NCI-H446 (cell line): ENCODE measurements around the gene TMEM271.
"Not testable (repeated sequence)": the region's sequence is repeated elsewhere in the genome, so short reads cannot be mapped to it uniquely, and the experiment has no call there.

Experiments used
- DNase-seq, 2 experiments: peaks; one replicate each; lab custom pipeline; 2025; lab: John Stamatoyannopoulos, UW

Gene TMEM271

GRCh38 chr4:561426-561825 lies 14.7 kb downstream of the TMEM271 start:
- DNase-seq, result no peak

GRCh38 chr4:560731-561291 lies 15.3 kb downstream of the TMEM271 start:
- no peak for DNase-seq

GRCh38 chr4:560061-560460 lies 16.0 kb downstream of the TMEM271 start:
- DNase-seq, result no peak

DNA sequence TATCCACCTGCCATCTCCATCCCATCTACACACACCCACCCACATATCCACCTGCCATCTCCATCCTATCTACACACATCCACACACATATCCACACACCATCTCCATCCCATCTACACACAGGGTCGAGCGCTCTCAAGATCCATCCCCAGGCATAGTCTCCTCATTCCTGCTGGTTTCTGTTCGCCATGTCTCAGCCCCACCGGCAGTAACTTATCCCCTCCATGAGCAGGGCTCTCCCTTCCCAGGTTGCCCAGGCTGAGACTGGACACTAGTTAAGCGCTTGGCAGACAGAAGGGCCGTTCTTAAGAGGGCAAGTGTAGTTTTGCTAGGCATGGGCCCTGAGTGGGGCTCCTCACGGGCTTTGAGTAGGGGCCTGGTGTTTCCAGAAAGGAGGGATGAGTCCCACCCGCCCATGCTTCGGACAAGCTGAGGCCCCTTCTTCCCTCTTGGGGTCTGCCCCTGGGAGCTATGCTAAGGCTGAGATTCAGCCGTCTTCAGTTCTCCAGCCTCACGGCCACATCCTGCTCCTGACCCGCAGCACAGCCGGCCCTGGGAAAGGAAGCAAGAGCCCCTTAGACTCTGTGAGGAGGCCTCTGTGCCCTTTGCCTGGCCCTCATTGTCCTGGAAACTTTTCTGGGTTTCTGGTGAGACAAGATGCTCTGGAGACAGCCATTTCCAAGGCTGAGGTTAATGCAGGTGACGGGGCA lies 20.4 kb downstream of the TMEM271 start:
- DNase-seq, result no peak

DNA sequence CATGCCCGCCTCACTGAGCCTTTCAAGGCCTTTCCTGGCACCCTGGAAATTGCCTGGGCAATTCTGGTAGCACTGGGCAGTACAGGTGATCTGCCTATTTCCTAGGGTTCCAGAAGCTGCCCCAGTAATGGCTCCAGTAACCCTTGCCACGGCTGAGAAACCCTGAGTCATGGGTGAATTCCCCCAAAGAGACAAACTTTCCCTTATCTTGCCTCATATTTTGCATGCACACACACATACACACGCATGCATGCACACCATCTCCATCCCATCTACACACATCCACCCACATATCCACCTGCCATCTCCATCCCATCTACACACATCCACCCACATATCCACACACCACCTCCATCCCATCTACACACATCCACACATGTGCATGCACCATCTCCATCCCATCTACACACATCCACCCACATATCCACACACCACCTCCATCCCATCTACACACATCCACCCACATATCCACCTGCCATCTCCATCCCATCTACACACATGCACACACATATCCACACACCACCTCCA lies 21.2 kb downstream of the TMEM271 start:
- not testable (repeated sequence) for DNase-seq

DNA sequence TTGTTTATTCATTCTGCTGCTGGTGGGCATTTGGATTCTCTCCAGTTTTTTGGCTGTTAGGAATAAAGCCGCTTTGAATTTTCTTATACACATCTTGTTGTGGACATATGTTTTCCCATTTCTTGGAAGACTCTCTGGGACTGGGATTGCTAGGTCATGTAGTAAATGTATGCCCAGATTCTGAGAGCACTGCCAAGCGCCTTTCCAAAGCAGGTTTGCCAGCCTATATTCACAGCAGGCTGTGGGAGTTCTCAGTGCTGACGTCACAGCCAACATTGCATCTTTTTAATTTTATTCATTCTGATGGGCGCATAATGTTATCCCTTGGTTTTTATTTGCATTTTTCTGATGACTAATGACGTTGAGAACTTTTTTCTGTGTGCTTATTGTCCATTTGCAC lies 24.1 kb downstream of the TMEM271 start:
- peak in 1 of 2 experiments; percentile 2 for DNase-seq

GRCh38 chr4:550268-550667 lies 25.8 kb downstream of the TMEM271 start:
- DNase-seq, result not testable (repeated sequence)

GRCh38 chr4:548976-549375 lies 27.1 kb downstream of the TMEM271 start:
- no peak for DNase-seq

GRCh38 chr4:545612-546011 lies 30.5 kb downstream of the TMEM271 start:
- no peak for DNase-seq

DNA sequence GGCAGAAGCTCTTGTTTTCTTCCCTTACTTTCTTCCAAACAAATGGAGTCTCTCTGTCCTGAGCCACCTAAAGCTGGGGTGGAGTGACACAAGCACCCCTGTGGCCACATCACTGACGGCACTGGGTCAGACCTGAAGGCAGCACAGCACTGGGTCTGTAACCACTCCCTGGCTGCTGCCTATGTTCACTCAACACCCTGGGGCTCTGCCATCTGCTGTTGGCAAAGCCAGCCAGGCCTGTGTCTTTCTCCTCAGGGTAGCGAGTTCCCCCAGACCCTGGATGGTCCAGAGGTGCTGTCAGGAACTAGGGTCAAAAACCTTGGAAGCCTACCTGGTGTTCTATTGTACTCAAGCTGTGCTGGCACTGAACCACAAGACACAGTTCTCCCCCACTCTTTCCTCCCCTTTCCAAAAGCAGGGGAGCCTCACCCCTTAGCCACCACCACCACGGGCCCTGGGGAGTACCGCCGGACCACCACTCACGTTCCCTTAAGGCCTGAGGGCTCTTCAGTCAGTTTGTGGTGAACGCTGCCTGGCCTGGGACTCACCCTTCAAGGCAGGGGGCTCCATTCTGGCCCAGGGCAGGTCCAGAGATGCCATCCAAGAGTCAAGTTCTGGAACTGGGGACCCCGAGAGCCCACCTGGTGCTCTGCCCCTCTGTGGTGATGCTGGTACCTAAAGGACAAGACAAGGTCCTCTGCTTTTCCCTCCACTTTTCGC lies 31.5 kb downstream of the TMEM271 start:
- no peak for DNase-seq

GRCh38 chr4:541271-541670 lies 34.8 kb downstream of the TMEM271 start:
- no peak for DNase-seq

DNA sequence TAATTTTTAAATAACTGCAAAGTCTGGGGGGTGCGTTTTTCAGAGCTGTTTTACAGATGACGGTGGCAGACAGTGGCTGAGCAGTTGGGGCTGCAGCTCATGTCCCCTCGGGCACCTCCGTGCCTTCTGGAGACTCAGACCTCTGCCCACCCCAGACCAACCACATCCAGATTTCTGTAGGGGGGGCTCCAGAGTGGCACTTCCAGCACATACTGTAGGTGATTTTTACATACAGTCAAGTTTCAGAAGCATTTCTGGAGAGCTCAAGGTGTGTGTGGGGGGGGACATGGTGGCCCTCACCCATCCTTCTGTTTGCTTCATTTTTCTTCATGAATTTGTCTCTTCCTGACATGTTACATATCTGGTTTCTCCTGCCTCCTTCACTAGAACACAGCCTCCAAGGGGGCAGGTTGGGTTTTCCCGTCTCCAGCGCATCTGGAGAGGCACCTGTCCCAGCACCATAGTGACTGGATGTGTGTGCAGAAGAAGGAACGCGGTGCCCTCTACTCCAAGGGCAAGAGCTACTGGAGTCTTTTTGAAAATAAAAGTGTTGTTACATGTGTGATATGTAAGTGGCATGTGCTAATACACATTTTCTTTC lies 37.5 kb downstream of the TMEM271 start:
- no peak for DNase-seq

- DNase-seq, result no peak
Observed at GRCh38 chr4:537436-538264, 38.4 kb downstream of the TMEM271 start.

- no peak for DNase-seq
Observed at GRCh38 chr4:536351-536972, 39.6 kb downstream of the TMEM271 start.

- no peak for DNase-seq
Observed at GRCh38 chr4:535924-536281, 40.2 kb downstream of the TMEM271 start.

- no peak for DNase-seq
Observed at GRCh38 chr4:535181-535923, 40.7 kb downstream of the TMEM271 start.

- DNase-seq, result no peak
Observed at GRCh38 chr4:534576-535151, 41.4 kb downstream of the TMEM271 start.

- no peak for DNase-seq
Observed at GRCh38 chr4:534101-534575, 42.0 kb downstream of the TMEM271 start.

GRCh38 chr4:533318-534100 lies 42.6 kb downstream of the TMEM271 start:
- no peak for DNase-seq
